RWPE2 (cell line): ENCODE measurements around the gene KRT13.

ENCODE experiments used
- ATAC-seq: fragments of 200-7000 bp; cut with Tn5 transposase; 3 replicates; pipeline ENCODE4 v1.9.1; 2021; ENCODE audit warnings: low read depth
- DNase-seq: peaks from one replicate; pipeline ENCODE4 v3.0.0-alpha.2; 2020; ENCODE audit warnings: low spot score
- H3K27ac ChIP-seq: fragments of 450-650 bp; 2 replicates; pipeline ENCODE4 v1.5.1; 2017; ENCODE audit warnings: mild to moderate bottlenecking; ENCODE audit not compliant: poor library complexity, severe bottlenecking
- H3K27me3 ChIP-seq: fragments of 250-450 bp; sonication (Bioruptor Pico); 2 replicates; pipeline ENCODE4 v1.5.1; 2021; ENCODE audit warnings: mild to moderate bottlenecking, moderate library complexity; ENCODE audit not compliant: insufficient read depth, poor library complexity, severe bottlenecking
- H3K36me3 ChIP-seq: fragments of 250-450 bp; sonication (Bioruptor Pico); 2 replicates; pipeline ENCODE4 v1.5.1; 2020; ENCODE audit warnings: low read depth, mild to moderate bottlenecking, moderate library complexity
- H3K4me1 ChIP-seq: fragments of 250-450 bp; sonication (Bioruptor Pico); 2 replicates; pipeline ENCODE4 v1.5.1; 2021; ENCODE audit warnings: mild to moderate bottlenecking, moderate library complexity; ENCODE audit not compliant: insufficient read depth, poor library complexity, severe bottlenecking
- H3K4me3 ChIP-seq: fragments of 250-450 bp; sonication (Bioruptor Pico); 2 replicates; pipeline ENCODE4 v1.5.1; 2021; ENCODE audit warnings: mild to moderate bottlenecking, moderate library complexity; ENCODE audit not compliant: severe bottlenecking
- H3K9me3 ChIP-seq: fragments of 250-450 bp; sonication (Bioruptor Pico); 2 replicates; pipeline ENCODE4 v1.5.1; 2021; ENCODE audit warnings: mild to moderate bottlenecking, moderate library complexity; ENCODE audit not compliant: severe bottlenecking
- TF ChIP-seq, protein P1 (sequence below): fragments of 450-650 bp; IDR thresholded peaks from one replicate; pipeline ENCODE4 v1.5.1; 2017; ENCODE audit warnings: mild to moderate bottlenecking, moderate library complexity; ENCODE audit not compliant: poor library complexity, severe bottlenecking

KRT13 gene

DNA sequence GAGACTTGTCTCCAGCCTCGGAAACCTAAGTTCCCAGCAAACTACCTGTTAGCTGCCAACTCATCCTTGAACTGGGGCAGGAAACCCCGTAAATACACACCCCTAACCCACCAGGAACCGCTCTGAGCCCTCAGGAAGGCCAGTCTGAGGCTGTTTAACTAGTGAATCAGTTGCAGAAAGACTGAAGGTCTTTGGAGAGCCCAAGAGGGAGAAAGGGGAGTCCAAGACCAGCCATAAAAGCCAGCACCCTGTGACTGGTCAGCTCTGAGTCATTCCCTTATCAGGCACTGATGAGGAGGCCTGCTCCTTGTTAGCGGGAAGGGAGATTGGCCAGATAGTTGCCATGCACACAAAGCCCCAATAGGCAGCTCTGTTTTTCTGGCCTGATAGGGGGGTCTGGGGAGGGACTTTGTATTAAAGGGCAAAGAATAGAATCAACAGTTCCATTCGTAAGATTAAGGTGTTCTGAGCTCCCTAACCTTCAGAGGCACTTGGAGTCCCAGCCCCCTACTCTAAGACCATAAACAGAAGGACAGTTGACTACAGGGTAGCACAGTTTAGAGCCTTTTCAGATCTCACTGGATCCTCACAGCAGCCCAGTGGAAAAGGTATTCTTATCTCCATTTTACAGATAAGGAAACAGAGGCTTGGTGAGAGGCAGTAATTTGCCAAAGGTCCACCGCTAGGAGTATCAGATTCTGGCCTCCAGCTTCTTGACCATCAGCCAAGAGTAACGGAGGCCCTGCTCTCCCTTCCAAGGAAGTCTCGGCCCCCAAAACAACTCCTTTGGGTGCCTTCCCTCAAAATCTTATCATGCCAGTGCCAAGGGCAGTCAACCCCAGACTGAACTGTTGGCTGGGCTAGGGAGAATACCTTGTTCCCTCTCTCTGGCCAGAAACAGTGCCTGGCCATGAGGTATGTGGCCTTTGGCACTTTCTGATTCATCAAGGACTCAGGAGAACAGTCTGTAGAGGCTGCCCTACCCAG, 24.9 kb upstream of the KRT13 start:
- peak; percentile 84 for ATAC-seq
- peak overlapping the region; percentile 79 for H3K27ac ChIP-seq
- no peak for DNase-seq
- H3K4me3 ChIP-seq: no peak overlapping the region
- H3K9me3 ChIP-seq: no peaks in the 10 kb centered on the region
- peaks cover 6% of the 10 kb centered on the region for H3K36me3 ChIP-seq
- TF ChIP-seq, protein P1, sequence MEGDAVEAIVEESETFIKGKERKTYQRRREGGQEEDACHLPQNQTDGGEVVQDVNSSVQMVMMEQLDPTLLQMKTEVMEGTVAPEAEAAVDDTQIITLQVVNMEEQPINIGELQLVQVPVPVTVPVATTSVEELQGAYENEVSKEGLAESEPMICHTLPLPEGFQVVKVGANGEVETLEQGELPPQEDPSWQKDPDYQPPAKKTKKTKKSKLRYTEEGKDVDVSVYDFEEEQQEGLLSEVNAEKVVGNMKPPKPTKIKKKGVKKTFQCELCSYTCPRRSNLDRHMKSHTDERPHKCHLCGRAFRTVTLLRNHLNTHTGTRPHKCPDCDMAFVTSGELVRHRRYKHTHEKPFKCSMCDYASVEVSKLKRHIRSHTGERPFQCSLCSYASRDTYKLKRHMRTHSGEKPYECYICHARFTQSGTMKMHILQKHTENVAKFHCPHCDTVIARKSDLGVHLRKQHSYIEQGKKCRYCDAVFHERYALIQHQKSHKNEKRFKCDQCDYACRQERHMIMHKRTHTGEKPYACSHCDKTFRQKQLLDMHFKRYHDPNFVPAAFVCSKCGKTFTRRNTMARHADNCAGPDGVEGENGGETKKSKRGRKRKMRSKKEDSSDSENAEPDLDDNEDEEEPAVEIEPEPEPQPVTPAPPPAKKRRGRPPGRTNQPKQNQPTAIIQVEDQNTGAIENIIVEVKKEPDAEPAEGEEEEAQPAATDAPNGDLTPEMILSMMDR: no peak
- no peaks in the 10 kb centered on the region for H3K27me3 ChIP-seq
- H3K4me1 ChIP-seq: peaks cover 20% of the 10 kb centered on the region

DNA sequence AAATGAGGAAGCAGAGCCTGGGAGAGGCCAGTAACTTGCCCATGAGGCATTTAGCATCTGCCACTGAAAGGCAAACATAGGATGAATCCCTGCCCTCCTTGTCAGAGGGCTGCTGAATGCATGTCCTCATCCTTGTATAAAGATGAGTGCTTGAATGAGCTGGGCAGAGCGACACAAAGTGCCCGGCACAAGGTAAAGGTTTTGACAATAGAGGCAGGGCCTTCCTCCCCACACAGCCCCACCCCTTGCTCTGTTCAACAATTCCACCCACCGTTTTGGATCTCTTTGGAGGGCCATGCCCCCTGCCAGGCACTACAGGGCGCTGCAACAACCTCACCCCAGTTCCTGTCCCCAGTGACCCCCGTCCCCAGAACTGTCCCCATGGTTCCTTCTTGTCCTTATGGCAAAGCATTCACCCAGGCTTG, 24.1 kb upstream of the KRT13 start:
- peaks cover 20% of the 10 kb centered on the region for H3K4me1 ChIP-seq

DNA sequence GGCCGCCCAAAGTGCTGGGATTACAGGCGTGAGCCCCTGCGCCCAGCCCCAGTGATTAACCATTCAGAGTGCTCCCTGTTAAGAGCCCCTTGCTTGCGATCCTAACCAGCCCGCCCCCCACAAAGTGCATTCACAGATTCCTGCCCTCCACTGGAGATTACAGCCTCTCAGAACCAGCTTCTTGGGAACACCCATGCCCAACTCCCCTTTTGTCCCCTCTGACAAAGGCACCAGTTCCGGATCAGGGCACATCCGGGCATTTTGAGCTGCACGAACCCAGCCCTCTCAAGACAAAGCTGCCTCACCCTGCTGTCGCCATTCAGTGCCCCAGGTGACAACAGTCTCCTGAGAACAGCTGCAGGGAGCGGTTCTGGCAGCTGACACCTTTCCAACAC, 23.5 kb upstream of the KRT13 start:
- no peak for DNase-seq
- peaks cover 20% of the 10 kb centered on the region for H3K4me1 ChIP-seq

More for the DNA sequence above, 24.1 kb upstream of the KRT13 start:
- TF ChIP-seq, protein P1: no peak
- no peaks in the 10 kb centered on the region for H3K27me3 ChIP-seq
- peaks cover 6% of the 10 kb centered on the region for H3K36me3 ChIP-seq
- peak overlapping the region; percentile 79 for H3K27ac ChIP-seq
- no peak for DNase-seq
- no peak overlapping the region for H3K4me3 ChIP-seq
- ATAC-seq: no peak
- H3K9me3 ChIP-seq: no peaks in the 10 kb centered on the region

DNA sequence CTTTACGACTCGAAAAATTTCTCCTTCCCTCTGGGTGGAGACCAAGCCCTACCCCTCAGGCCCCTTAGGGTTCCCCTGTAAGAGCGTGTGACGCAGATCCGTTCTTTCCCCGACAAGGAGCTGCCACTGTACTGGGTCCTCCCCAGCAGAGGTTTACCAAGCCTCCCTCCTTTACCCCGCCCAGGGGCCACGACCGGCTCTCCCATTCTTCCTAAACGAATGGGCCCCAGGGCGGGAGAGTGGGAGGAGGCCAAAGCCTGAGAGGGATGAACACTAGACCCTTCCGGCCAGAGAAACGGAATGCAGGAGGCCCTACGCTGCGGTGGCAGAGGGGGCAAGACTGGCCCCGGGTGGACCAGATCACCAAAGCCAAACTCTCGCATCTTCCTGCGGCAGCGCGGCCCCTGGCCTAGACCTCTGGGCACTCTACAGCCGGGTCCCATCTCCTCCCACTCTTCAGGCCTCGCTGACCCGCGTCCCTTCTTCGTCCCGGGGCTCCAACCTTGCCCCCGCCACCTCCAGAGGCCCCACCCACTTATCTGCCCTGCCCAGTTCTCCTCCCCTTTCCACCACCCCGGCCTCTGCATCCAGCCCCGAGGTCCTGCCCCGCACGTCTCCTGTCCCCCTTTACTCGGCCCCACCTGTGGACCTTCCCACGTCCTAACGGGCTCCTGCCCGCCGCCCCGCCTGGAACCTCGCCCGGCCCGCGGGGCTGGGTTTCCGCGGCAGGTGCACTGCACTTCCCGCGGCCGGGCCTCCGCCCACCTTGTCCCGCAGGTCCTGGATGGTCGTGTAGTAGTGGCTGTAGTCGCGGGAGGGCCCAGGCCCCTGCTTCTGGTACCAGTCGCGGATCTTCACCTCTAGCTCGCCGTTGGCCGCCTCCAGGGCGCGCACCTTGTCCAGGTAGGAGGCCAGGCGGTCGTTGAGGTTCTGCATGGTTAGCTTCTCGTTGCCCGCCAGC, 21.9 kb upstream of the KRT13 start:
- TF ChIP-seq, protein P1: no peak
- H3K9me3 ChIP-seq: no peaks in the 10 kb centered on the region
- H3K4me1 ChIP-seq: peaks cover 36% of the 10 kb centered on the region
- no peak for DNase-seq
- peaks cover 6% of the 10 kb centered on the region for H3K36me3 ChIP-seq
- peak overlapping the region; percentile 79 for H3K27ac ChIP-seq
- peak overlapping the region; percentile 36 for H3K4me3 ChIP-seq
- H3K27me3 ChIP-seq: no peaks in the 10 kb centered on the region
- no peak for ATAC-seq

More for the DNA sequence above, 23.5 kb upstream of the KRT13 start:
- Histone ChIP-seq H3K27me3 (no peaks in the 10 kb centered on the region), H3K9me3 (no peaks in the 10 kb centered on the region), H3K36me3 (peaks cover 6% of the 10 kb centered on the region), H3K27ac (peak overlapping the region; percentile 79), H3K4me3 (no peak overlapping the region)
- TF ChIP-seq, protein P1: no peak
- ATAC-seq: no peak
